Measurements from ENCODE around the gene PPP2R3B. TPM values are rescaled to one million over a fixed set of nuclear protein-coding genes. Genes with fewer than 3 reads are reported as not detected.

PPP2R3B gene
- total and polyA plus RNA-seq, 2 of the 13 experiments (the other 11 are each of a cell fraction or from before 2014, with no cell fraction given), result 17.0 to 21.4 TPM

GRCh38 chrX:413322-414201 is 26.9 kb upstream of the PPP2R3B start (continued):
- no peak for TF ChIP-seq ZNF362 (CRISPR knock-in tag; IDR thresholded peaks at IDR 0.05; ENCODE audit: borderline replicate concordance)
- TF ChIP-seq DBP (CRISPR knock-in tag; IDR thresholded peaks at IDR 0.05; ENCODE audit: not compliant biosample characterization), result no peak
- no peak for TF ChIP-seq ZNF629 (CRISPR knock-in tag; conservative IDR thresholded peaks at IDR 0.05)
- TF ChIP-seq ZNF337 (CRISPR knock-in tag; IDR thresholded peaks at IDR 0.05; ENCODE audit: borderline replicate concordance, low read depth), result no peak
- no peak for TF ChIP-seq SMAD3 (CRISPR knock-in tag; IDR thresholded peaks at IDR 0.05)
- no peak for TF ChIP-seq KDM6A (CRISPR knock-in tag; IDR thresholded peaks at IDR 0.05; ENCODE audit: low read depth)

GRCh38 chrX:410296-410695 is 23.6 kb upstream of the PPP2R3B start:
- TF ChIP-seq RFXANK (CRISPR knock-in tag; IDR thresholded peaks at IDR 0.05), result no peak
- TF ChIP-seq HOXD1 (CRISPR knock-in tag; IDR thresholded peaks at IDR 0.05), result no peak
- no peak for TF ChIP-seq PRDM15 (CRISPR knock-in tag; IDR thresholded peaks at IDR 0.05)
- no peak for TF ChIP-seq NPAS2 (CRISPR knock-in tag; IDR thresholded peaks at IDR 0.05; ENCODE audit: borderline replicate concordance)
- no peaks in the 10 kb centered on the region for H3K9me3 ChIP-seq (ENCODE audit: low read length)
- intact Hi-C loops (cut with micrococcal nuclease; ENCODE audit: unreplicated experiment) (no loop called here), in situ Hi-C loops (cut with HindIII; ENCODE audit: extremely low pct_ligation_motif_present, low pct_unique_long_range_greater_than_20kb) (no loop called here)
- H3K4me2 ChIP-seq (ENCODE audit: low read depth, low read length), result no peak overlapping the region
- CTCF ChIA-PET (ENCODE audit: low intra/inter-chr PET ratio, low total read pairs), result no interaction called here
- POLR2A ChIA-PET, result no interaction called here
- H3K4me3 ChIP-seq (replicated peaks in 1 of 3; ENCODE audit: insufficient read depth in 1 of 3, low read depth in 2 of 3, low read length in 3 of 3), result no peak overlapping the region
- no peaks in the 10 kb centered on the region for H3K27me3 ChIP-seq (ENCODE audit: control insufficient read depth in 1 of 2, insufficient read depth in 2 of 2, low read length in 2 of 2)
- no peaks in the 10 kb centered on the region for H3K36me3 ChIP-seq (replicated peaks in 1 of 2; ENCODE audit: control insufficient read depth in 1 of 2, insufficient read depth in 2 of 2, low read length in 2 of 2)
- no peak overlapping the region for H3K27ac ChIP-seq (ENCODE audit: extremely low read length, insufficient read depth, low read length)
- FAIRE-seq (no peak), DNase-seq (ENCODE audit: low spot score) (no peak), ATAC-seq (no peak)
- H3K79me2 ChIP-seq (ENCODE audit: insufficient read depth, low read length), result no peaks in the 10 kb centered on the region
- H3K4me1 ChIP-seq (ENCODE audit: insufficient read depth, low read length), result no peaks in the 10 kb centered on the region
- WGBS (ENCODE audit: low lambda C conversion rate), result 84% methylated on average over 9 of the region's 17 CpGs
- no peak overlapping the region for H3K9ac ChIP-seq (ENCODE audit: insufficient read depth, low read depth, low read length)
- H2AFZ ChIP-seq (ENCODE audit: low read length), result no peak overlapping the region
- H4K20me1 ChIP-seq (ENCODE audit: insufficient read depth, low read length), result no peaks in the 10 kb centered on the region
- BruUV-seq (replicated peaks), result no TSS peak

All from HepG2 (cell line).